ENCODE data around the gene RHBDF2. TPM values are rescaled to one million over a fixed set of nuclear protein-coding genes. Genes with fewer than 3 reads are reported as not detected.

Gene RHBDF2
- total and polyA plus RNA-seq, 2 donors (not counting 1 experiment from before 2014, with no cell fraction given): 288 to 482 TPM

- ATAC-seq (ENCODE audit: low read depth): no peak
- H3K27ac ChIP-seq (ENCODE audit: low read length in 2 of 2): peak overlapping the region; percentile 78 to 94
- peak overlapping the region in 4 of 5 experiments; percentile 79 to 97 (median 96) for H3K4me3 ChIP-seq (ENCODE audit: control extremely low read depth in 1 of 5, extremely low read depth in 1 of 5, insufficient read depth in 1 of 5, low read depth in 2 of 5, low read length in 4 of 5)
- Mint-ChIP-seq H3K27me3 (no peaks in the 10 kb centered on the region), H3K27ac (peak overlapping the region; percentile 94), H3K9me3 (ENCODE audit: insufficient read depth) (no peaks in the 10 kb centered on the region), H3K4me1 (peaks cover 81% of the 10 kb centered on the region), H3K4me3 (peak overlapping the region; percentile 97)
- H3K79me2 ChIP-seq (ENCODE audit: control insufficient read depth, insufficient read depth, low read length): peaks cover 94% of the 10 kb centered on the region
- H2AFZ ChIP-seq (ENCODE audit: insufficient read depth, low read depth, low read length, poor library complexity, severe bottlenecking): no peak overlapping the region
- peaks cover 59 to 83% of the 10 kb centered on the region in 2 donors for H3K4me1 ChIP-seq (ENCODE audit: control insufficient read depth in 2 of 2, insufficient read depth in 2 of 2, low read length in 2 of 2)
- 63% methylated on average over 27 of the region's 31 CpGs for WGBS (ENCODE audit: insufficient coverage)
- intact Hi-C loops (cut with micrococcal nuclease): loop anchor here (10.0 kb wide), 1 partner anchor 223 kb away; no protein-coding TSS in a partner anchor
- no peak for DNase-seq
- H4K20me1 ChIP-seq (ENCODE audit: control insufficient read depth, insufficient read depth, low read length, poor library complexity, severe bottlenecking): peaks cover 53% of the 10 kb centered on the region
- peak overlapping the region; percentile 86 for H3K9ac ChIP-seq (ENCODE audit: low read length)
- H3K36me3 ChIP-seq (replicated peaks in 1 of 2; ENCODE audit: control extremely low read depth in 1 of 2, control insufficient read depth in 1 of 2, extremely low read depth in 1 of 2, insufficient read depth in 2 of 2, low read length in 1 of 2): peaks cover 0 to 45% of the 10 kb centered on the region in 2 experiments
- H3K4me2 ChIP-seq (replicated peaks; ENCODE audit: low read depth, low read length, poor library complexity, severe bottlenecking): peak overlapping the region; percentile 82
- TF ChIP-seq EZH2 (IDR thresholded peaks at IDR 0.05; ENCODE audit: borderline replicate concordance, insufficient read depth, low read depth, low read length, poor library complexity, severe bottlenecking) (no peak), CTCF (IDR thresholded peaks at IDR 0.05) (no peak)
- no peaks in the 10 kb centered on the region for H3K9me3 ChIP-seq (ENCODE audit: control extremely low read depth in 1 of 3, control insufficient read depth in 2 of 3, insufficient read depth in 1 of 3, low read length in 2 of 3)
- ChIA-PET POLR2A (interaction anchor here (0.6 to 22.8 kb wide), 12 partner anchors 9 to 1650 kb away, joined by 3 to 478 read pairs (median 6); partner anchors contain the start of gene AANAT), CTCF (interaction anchor here (1.1 to 20.8 kb wide), 10 partner anchors 10 to 100 kb away, joined by 3 to 442 read pairs (median 5); partner anchors contain the start of gene AANAT)
- H3K27me3 ChIP-seq (replicated peaks in 1 of 4; ENCODE audit: control extremely low read depth in 1 of 4, control insufficient read depth in 3 of 4, insufficient read depth in 4 of 4, low read length in 3 of 4): no peaks in the 10 kb centered on the region
Observed at GRCh38 chr17:76497979-76498875, 3.0 kb downstream of the RHBDF2 start.

Data from B cell (primary cell).